ENCODE results near the gene MACROH2A1.

GRCh38 chr5:135367076-135367475, 32.0 kb downstream of the MACROH2A1 start:
- TF ChIP-seq, protein P1, sequence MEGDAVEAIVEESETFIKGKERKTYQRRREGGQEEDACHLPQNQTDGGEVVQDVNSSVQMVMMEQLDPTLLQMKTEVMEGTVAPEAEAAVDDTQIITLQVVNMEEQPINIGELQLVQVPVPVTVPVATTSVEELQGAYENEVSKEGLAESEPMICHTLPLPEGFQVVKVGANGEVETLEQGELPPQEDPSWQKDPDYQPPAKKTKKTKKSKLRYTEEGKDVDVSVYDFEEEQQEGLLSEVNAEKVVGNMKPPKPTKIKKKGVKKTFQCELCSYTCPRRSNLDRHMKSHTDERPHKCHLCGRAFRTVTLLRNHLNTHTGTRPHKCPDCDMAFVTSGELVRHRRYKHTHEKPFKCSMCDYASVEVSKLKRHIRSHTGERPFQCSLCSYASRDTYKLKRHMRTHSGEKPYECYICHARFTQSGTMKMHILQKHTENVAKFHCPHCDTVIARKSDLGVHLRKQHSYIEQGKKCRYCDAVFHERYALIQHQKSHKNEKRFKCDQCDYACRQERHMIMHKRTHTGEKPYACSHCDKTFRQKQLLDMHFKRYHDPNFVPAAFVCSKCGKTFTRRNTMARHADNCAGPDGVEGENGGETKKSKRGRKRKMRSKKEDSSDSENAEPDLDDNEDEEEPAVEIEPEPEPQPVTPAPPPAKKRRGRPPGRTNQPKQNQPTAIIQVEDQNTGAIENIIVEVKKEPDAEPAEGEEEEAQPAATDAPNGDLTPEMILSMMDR (IDR thresholded peaks at IDR 0.05) = no peak
- no peak for TF ChIP-seq CHD4 (IDR thresholded peaks at IDR 0.05; ENCODE audit: borderline replicate concordance)
- no peak for TF ChIP-seq POLR2A (IDR thresholded peaks at IDR 0.05; ENCODE audit: low read length)
- TF ChIP-seq, protein P2, sequence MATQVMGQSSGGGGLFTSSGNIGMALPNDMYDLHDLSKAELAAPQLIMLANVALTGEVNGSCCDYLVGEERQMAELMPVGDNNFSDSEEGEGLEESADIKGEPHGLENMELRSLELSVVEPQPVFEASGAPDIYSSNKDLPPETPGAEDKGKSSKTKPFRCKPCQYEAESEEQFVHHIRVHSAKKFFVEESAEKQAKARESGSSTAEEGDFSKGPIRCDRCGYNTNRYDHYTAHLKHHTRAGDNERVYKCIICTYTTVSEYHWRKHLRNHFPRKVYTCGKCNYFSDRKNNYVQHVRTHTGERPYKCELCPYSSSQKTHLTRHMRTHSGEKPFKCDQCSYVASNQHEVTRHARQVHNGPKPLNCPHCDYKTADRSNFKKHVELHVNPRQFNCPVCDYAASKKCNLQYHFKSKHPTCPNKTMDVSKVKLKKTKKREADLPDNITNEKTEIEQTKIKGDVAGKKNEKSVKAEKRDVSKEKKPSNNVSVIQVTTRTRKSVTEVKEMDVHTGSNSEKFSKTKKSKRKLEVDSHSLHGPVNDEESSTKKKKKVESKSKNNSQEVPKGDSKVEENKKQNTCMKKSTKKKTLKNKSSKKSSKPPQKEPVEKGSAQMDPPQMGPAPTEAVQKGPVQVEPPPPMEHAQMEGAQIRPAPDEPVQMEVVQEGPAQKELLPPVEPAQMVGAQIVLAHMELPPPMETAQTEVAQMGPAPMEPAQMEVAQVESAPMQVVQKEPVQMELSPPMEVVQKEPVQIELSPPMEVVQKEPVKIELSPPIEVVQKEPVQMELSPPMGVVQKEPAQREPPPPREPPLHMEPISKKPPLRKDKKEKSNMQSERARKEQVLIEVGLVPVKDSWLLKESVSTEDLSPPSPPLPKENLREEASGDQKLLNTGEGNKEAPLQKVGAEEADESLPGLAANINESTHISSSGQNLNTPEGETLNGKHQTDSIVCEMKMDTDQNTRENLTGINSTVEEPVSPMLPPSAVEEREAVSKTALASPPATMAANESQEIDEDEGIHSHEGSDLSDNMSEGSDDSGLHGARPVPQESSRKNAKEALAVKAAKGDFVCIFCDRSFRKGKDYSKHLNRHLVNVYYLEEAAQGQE (IDR thresholded peaks at IDR 0.05) = no peak
- no peak for TF ChIP-seq EP300 (IDR thresholded peaks at IDR 0.05)
- TF ChIP-seq POLR2AphosphoS2 (conservative IDR thresholded peaks at IDR 0.05; ENCODE audit: low read length) = no peak
